GOT3 (cell line): ENCODE results near the gene IGFALS.
"Not testable (repeated sequence)": the region's sequence is repeated elsewhere in the genome, so short reads cannot be mapped to it uniquely, and the experiment has no call there.

ENCODE experiments used
- DNase-seq: peaks from one replicate; lab custom pipeline; 2025; ENCODE audit warnings: mixed read lengths; lab: John Stamatoyannopoulos, UW

Gene IGFALS

GRCh38 chr16:1818204-1818872 lies 24.8 kb upstream of the IGFALS start:
- DNase-seq: no peak

GRCh38 chr16:1817716-1818115 lies 24.2 kb upstream of the IGFALS start:
- no peak for DNase-seq

GRCh38 chr16:1817276-1817589 lies 23.7 kb upstream of the IGFALS start:
- DNase-seq: no peak

GRCh38 chr16:1816396-1817275 lies 23.1 kb upstream of the IGFALS start:
- no peak for DNase-seq

GRCh38 chr16:1815461-1815860 lies 22.0 kb upstream of the IGFALS start:
- DNase-seq: no peak

GRCh38 chr16:1812732-1813163 lies 19.2 kb upstream of the IGFALS start:
- DNase-seq: peak; percentile 30

- DNase-seq: no peak
Measured at GRCh38 chr16:1810536-1810935, 17.0 kb upstream of the IGFALS start.

- no peak for DNase-seq
Measured at GRCh38 chr16:1810106-1810505, 16.6 kb upstream of the IGFALS start.

GRCh38 chr16:1809281-1809801 lies 15.8 kb upstream of the IGFALS start:
- no peak for DNase-seq

GRCh38 chr16:1808691-1809090 lies 15.2 kb upstream of the IGFALS start:
- no peak for DNase-seq

GRCh38 chr16:1807626-1808025 lies 14.1 kb upstream of the IGFALS start:
- DNase-seq: no peak

GRCh38 chr16:1800701-1801100 lies 7.2 kb upstream of the IGFALS start:
- DNase-seq: no peak

GRCh38 chr16:1799263-1799662 lies 5.8 kb upstream of the IGFALS start:
- not testable (repeated sequence) for DNase-seq

GRCh38 chr16:1794908-1795666 lies 1.6 kb upstream of the IGFALS start:
- no peak for DNase-seq

GRCh38 chr16:1794221-1794871 lies 841 bp upstream of the IGFALS start:
- DNase-seq: no peak

GRCh38 chr16:1792836-1793577 lies 498 bp downstream of the IGFALS start:
- no peak for DNase-seq

GRCh38 chr16:1791943-1792812 lies 1.3 kb downstream of the IGFALS start:
- no peak for DNase-seq

- no peak for DNase-seq
Measured at GRCh38 chr16:1791256-1791942, 2.1 kb downstream of the IGFALS start.

- DNase-seq: no peak
Measured at GRCh38 chr16:1790611-1791255, 2.8 kb downstream of the IGFALS start.
